Stimulated activated naive CD4-positive, alpha-beta T cell treated with Interleukin-2 at 50 U/mL for 16 hours (primary cell): Measurements from ENCODE around the gene FAM227B.

Experiments used
- DNase-seq: peaks from one replicate; lab custom pipeline; 2025; lab: John Stamatoyannopoulos, UW

Gene FAM227B

GRCh38 chr15:49293941-49294340 is 326.7 kb downstream of the FAM227B start:
- DNase-seq = no peak

GRCh38 chr15:49290191-49290590 is 330.4 kb downstream of the FAM227B start:
- no peak for DNase-seq

GRCh38 chr15:49288391-49288790 is 332.2 kb downstream of the FAM227B start:
- DNase-seq = no peak

- DNase-seq = no peak
These were observed 333.1 kb downstream of the FAM227B start for GRCh38 chr15:49287481-49287880.

GRCh38 chr15:49286649-49287404 is 333.8 kb downstream of the FAM227B start:
- DNase-seq = no peak

GRCh38 chr15:49282366-49282765 is 338.3 kb downstream of the FAM227B start:
- no peak for DNase-seq

GRCh38 chr15:49279521-49280456 is 340.8 kb downstream of the FAM227B start:
- DNase-seq = no peak

GRCh38 chr15:49278751-49279150 is 341.9 kb downstream of the FAM227B start:
- no peak for DNase-seq
